H54 (cell line): ENCODE results near the gene CCDC40.
A peak's percentile ranks its signal among the peaks of the same experiment; 100 is the strongest.
"Not testable (repeated sequence)": the region's sequence is repeated elsewhere in the genome, so short reads cannot be mapped to it uniquely, and the experiment has no call there.

ENCODE experiments used
- DNase-seq: peaks from one replicate; pipeline ENCODE4 v3.0.0; 2011; ENCODE audit warnings: low spot score, mixed read lengths; ENCODE audit not compliant: insufficient read length
- FAIRE-seq: peaks from 3 replicates; lab custom pipeline; 2011; peaks lifted over from hg19 to GRCh38; lab: Jason Lieb, UNC
- POLR2A ChIP-seq: IDR thresholded peaks from 2 replicates; pipeline ENCODE4 v1.6.1; 2011; ENCODE audit warnings: low read depth, mild to moderate bottlenecking, low read length

Gene CCDC40

DNA sequence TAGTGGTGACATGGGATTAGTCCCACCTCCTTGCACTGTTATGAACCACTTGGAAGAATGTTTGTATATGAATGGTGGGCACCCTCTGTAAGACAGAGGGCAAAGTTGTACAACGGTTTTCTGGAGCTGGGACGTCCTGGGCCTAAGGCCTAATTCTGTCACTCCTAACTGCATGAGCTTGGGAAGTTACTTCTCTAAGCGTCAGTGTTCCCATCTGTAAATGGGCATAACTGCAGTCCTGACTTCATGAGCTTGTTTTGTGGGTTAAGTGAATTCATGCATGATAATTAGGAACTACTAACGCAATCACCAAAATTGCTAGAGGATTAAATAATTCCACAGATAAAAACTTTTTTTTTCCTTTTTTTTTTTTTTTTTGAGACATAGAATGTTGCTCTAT lies 2.6 kb upstream of the CCDC40 start:
- DNase-seq (no peak), FAIRE-seq (no peak)
- no peak for TF ChIP-seq POLR2A

DNA sequence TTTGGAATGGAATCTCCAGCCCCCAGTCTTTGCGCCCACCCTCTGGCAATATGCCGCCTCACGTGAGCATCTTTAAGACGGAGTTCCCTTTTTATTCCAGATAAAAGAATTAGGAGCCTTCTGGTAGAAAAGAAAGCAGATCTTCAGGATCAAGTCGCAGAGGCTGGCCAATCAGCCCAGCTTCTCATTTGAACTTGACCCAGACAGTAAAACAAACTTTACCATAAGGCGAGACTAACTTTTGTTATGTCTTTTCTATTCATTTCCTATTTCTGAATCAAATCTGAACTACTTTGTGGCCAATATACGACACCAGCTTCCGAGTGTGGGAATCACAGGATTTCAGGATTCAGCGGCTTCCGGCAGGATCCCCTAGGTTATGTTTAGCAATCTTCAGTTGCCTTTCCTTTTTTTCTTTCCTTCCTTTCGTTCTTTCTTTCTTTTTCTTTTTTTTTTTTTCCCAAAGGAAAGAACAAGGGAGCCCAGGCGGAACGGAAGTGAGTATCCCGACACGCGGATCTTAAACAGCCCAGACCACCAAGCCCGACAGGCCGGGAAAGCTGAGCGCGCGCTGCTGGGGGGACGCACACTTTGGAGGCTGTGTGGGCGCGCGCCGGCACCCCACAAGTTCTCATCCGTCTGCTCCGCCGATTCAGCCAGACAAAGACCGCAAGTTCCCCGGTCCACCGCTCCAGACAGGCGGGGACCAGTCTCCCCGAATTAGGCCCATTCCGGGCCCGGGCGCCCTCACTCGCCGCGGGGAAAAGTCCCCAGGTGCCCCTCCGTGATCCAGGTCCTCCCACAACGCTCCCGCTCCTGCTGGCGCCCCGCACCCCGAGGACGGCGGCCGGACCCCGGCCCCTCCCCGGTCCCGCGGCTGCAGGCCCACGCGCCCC lies 1.4 kb upstream of the CCDC40 start:
- DNase-seq (peak; percentile 44), FAIRE-seq (no peak)
- no peak for TF ChIP-seq POLR2A

- no peak for TF ChIP-seq POLR2A
- FAIRE-seq, result no peak
Observed at GRCh38 chr17:80035687-80035936, 830 bp upstream of the CCDC40 start, which contains the start of gene TBC1D16. Gene TBC1D16, minus strand, starts transcription at chr17:80035872. Its CDS starts 22,325 bp downstream, at chr17:80013547.

GRCh38 chr17:80036715-80037477 lies 454 bp downstream of the CCDC40 start:
- DNase-seq, result peak; percentile 52
- FAIRE-seq, result no peak
- TF ChIP-seq POLR2A, result no peak

More at GRCh38 chr17:80035687-80035936, 830 bp upstream of the CCDC40 start, which contains the start of gene TBC1D16:
- DNase-seq, result no peak

DNA sequence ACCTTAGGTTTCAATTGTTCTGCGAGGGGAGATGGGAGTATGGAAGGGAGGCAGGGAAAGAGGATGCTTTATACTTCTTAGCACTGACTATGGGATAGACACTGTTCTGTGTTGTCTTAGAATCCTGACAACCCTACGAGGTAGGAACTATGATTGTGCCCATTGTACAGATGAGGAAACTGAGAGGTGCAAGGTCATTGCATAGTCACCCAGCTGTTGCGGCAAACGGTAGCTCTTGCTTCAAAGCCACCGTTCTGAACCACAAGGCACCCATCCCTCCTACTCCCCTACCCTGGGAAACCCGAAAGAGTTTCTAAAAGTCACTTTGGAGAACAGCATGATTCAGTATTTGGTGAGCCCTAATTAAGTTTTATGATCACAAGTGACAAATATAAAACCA lies 7.5 kb downstream of the CCDC40 start:
- FAIRE-seq (no peak), DNase-seq (no peak)
- TF ChIP-seq POLR2A, result no peak

- no peak for TF ChIP-seq POLR2A
- FAIRE-seq, result no peak
Observed at GRCh38 chr17:80045703-80046102, 9.3 kb downstream of the CCDC40 start.

DNA sequence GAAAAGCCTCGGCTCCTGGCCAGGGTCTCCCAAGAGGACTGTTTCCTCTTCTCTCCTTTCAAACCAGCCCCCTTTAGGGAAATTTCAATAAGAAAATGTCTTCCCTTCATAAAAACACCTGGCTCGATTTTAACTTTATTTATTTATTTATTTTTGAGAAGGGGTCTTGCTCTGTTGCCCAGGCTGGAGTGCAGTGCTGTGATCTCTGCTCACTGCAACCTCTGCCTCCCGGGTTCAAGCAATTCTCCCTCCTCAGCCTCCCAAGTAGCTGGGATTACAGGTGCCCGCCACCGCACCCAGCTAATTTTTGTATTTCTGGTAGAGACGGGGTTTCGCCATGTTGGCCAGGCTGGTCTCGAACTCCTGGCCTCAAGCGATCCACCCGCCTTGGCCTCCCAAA lies 10.3 kb downstream of the CCDC40 start:
- FAIRE-seq, result not testable (repeated sequence)

More at GRCh38 chr17:80045703-80046102, 9.3 kb downstream of the CCDC40 start:
- DNase-seq, result no peak

GRCh38 chr17:80047176-80047575 lies 10.7 kb downstream of the CCDC40 start:
- FAIRE-seq, result no peak
- TF ChIP-seq POLR2A, result no peak
- DNase-seq, result no peak

More for the DNA sequence above, 10.3 kb downstream of the CCDC40 start:
- DNase-seq, result not testable (repeated sequence)

DNA sequence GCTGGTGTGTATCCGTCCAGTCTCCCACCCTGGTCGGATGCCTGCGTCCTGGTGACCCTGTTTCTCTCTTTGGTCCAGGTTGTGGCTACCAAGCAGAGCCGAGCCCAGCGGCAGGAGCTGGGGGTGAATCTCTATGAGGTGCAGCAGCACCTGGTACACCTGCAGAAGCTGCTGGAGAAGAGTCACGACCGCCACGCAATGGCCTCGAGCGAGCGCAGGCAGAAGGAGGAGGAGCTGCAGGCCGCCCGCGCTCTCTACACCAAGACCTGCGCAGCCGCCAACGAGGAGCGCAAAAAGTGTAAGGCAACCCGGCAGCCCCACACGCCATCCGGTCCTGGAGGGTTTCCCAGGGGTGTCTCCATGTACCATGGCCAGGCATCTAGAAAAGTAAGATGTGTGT lies 13.5 kb downstream of the CCDC40 start:
- DNase-seq (no peak), FAIRE-seq (no peak)
- TF ChIP-seq POLR2A, result no peak

GRCh38 chr17:80050706-80051105 lies 14.3 kb downstream of the CCDC40 start:
- DNase-seq (no peak), FAIRE-seq (no peak)
- no peak for TF ChIP-seq POLR2A

- no peak for FAIRE-seq
Observed at GRCh38 chr17:80051681-80052080, 15.2 kb downstream of the CCDC40 start.

GRCh38 chr17:80053102-80053501 lies 16.7 kb downstream of the CCDC40 start:
- no peak for TF ChIP-seq POLR2A
- FAIRE-seq (no peak), DNase-seq (no peak)

More at GRCh38 chr17:80051681-80052080, 15.2 kb downstream of the CCDC40 start:
- TF ChIP-seq POLR2A, result no peak
- DNase-seq, result no peak

- DNase-seq, result no peak
Observed at GRCh38 chr17:80055597-80055996, 19.2 kb downstream of the CCDC40 start.

GRCh38 chr17:80058311-80058955 lies 22.0 kb downstream of the CCDC40 start:
- FAIRE-seq (no peak), DNase-seq (no peak)
- no peak for TF ChIP-seq POLR2A

More at GRCh38 chr17:80055597-80055996, 19.2 kb downstream of the CCDC40 start:
- no peak for TF ChIP-seq POLR2A
- no peak for FAIRE-seq

DNA sequence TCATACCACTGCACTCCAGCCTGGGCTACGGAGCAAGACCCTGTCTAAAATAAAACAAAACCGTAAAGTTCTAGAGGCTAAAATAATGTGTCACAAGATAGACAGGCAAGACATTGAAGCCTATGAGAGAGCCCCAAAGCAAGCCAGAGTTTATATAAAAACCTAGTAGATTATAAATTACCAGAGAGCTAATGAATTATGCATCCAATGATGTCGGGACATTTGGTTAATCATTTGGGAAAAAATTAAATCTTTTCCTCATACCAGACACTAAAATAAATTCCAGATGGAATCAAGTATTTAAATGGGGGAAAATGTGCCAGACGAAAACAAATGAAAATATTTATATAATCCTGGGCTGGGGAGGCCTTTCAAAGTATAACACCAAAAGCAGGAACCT lies 24.2 kb downstream of the CCDC40 start:
- DNase-seq, result no peak
- no peak for FAIRE-seq
- no peak for TF ChIP-seq POLR2A
